ENCODE measurements around the gene HOXB1. TPM values are rescaled to one million over a fixed set of nuclear protein-coding genes. Genes with fewer than 3 reads are reported as not detected.

Gene HOXB1
- total and polyA plus RNA-seq, 2 donors (not counting 3 experiments of a cell fraction or from before 2014, with no cell fraction given) = not detected

DNA sequence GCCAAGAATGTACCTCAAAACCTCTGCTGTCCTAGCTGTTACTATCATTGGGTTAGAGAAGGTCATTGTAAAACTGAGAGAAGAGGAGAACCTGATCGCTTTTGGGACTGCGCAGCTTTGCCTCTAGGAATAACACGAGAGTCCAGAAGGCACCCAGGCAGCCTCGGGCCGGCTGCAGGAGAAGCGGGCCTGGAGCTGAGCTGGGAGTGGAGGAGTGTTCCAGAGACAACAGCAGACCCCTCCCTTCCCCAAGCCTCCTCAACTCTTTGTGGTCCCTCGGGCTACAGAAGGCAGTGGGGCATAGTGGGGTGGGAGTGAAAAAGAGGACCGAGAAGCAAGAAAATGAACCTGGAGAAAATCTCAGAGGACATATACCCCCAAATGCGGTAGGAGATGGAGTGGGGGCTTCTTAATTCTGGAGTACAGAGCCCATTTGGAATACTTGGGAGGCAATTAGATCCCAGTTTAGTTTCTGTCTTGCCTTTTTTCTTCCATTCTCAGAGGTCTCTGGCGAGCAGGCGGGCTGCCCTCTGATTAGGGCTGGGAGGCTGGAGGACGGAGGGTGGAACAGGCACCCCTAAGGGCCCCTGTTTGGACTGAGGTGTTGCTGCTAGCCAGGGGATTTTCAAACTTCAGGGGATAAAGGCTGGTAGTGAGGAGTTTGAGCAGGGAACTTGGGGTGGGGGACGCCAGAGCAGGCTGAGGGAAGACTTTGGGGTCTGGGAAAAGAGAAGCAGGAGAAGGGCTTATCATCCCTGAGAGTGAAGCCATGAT, 27.4 kb upstream of the HOXB1 start:
- dilution Hi-C loops (cut with MboI; ENCODE audit: extremely low pct_ligation_motif_present, low sequenced_read_pairs) (no loop called here), intact Hi-C loops (cut with micrococcal nuclease) (no loop called here)
- no peak for DNase-seq (ENCODE audit: low read depth, low spot score)
- ChIA-PET POLR2A (interaction anchor here (2.8 kb wide), 1 partner anchor 11 kb away, joined by 10 read pairs; no protein-coding TSS in a partner anchor), CTCF (interaction anchor here (0.7 to 3.7 kb wide), 6 partner anchors 9 to 223 kb away, joined by 3 to 23 read pairs (median 11); no protein-coding TSS in a partner anchor)
- Histone ChIP-seq H3K36me3 (ENCODE audit: control insufficient read depth in 2 of 2, extremely low read depth in 1 of 2, insufficient read depth in 2 of 2, low read length in 2 of 2) (peaks cover 0 to 5% of the 10 kb centered on the region in 2 experiments), H4K20me1 (replicated peaks; ENCODE audit: control insufficient read depth, extremely low read depth, insufficient read depth, low read length) (no peaks in the 10 kb centered on the region), H3K4me2 (ENCODE audit: insufficient read depth, low read length) (no peak overlapping the region), H3K9me3 (replicated peaks; ENCODE audit: control insufficient read depth, insufficient read depth, low read length) (no peaks in the 10 kb centered on the region), H2AFZ (ENCODE audit: low read depth, low read length) (no peak overlapping the region), H3K4me1 (ENCODE audit: control insufficient read depth, extremely low read depth, insufficient read depth, low read length) (peaks cover 30% of the 10 kb centered on the region), H3K4me3 (replicated peaks in 1 of 3; ENCODE audit: insufficient read depth in 1 of 3, low read depth in 1 of 3, low read length in 3 of 3) (no peak overlapping the region), H3K9ac (replicated peaks; ENCODE audit: extremely low read depth, insufficient read depth, low read length) (no peak overlapping the region), H3K79me2 (ENCODE audit: control insufficient read depth, insufficient read depth, low read length) (peaks cover 67% of the 10 kb centered on the region), H3K27me3 (ENCODE audit: control insufficient read depth in 2 of 2, insufficient read depth in 2 of 2, low read length in 2 of 2) (no peaks in the 10 kb centered on the region), H3K27ac (ENCODE audit: insufficient read depth, low read depth, low read length) (no peak overlapping the region), H3K9me1 (replicated peaks; ENCODE audit: control insufficient read depth, extremely low read depth, insufficient read depth, low read length) (no peaks in the 10 kb centered on the region)
- TF ChIP-seq, protein P1, sequence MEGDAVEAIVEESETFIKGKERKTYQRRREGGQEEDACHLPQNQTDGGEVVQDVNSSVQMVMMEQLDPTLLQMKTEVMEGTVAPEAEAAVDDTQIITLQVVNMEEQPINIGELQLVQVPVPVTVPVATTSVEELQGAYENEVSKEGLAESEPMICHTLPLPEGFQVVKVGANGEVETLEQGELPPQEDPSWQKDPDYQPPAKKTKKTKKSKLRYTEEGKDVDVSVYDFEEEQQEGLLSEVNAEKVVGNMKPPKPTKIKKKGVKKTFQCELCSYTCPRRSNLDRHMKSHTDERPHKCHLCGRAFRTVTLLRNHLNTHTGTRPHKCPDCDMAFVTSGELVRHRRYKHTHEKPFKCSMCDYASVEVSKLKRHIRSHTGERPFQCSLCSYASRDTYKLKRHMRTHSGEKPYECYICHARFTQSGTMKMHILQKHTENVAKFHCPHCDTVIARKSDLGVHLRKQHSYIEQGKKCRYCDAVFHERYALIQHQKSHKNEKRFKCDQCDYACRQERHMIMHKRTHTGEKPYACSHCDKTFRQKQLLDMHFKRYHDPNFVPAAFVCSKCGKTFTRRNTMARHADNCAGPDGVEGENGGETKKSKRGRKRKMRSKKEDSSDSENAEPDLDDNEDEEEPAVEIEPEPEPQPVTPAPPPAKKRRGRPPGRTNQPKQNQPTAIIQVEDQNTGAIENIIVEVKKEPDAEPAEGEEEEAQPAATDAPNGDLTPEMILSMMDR (IDR thresholded peaks at IDR 0.05; ENCODE audit: extremely low read depth in 1 of 2, insufficient read depth in 1 of 2, low read depth in 1 of 2, low read length in 2 of 2) = no peak
- no peak for FAIRE-seq
- BruUV-seq (replicated peaks) = no TSS peak
